HS-27A (cell line): ENCODE results near the gene SAA4.
"Not testable (repeated sequence)": the region's sequence is repeated elsewhere in the genome, so short reads cannot be mapped to it uniquely, and the experiment has no call there.

Experiments
- DNase-seq: peaks from one replicate; pipeline ENCODE4 v3.0.0-alpha.2; 2012; ENCODE audit warnings: low read depth, missing footprints

Gene SAA4

GRCh38 chr11:18189476-18190245, 46.9 kb downstream of the SAA4 start:
- DNase-seq = not testable (repeated sequence)

- no peak for DNase-seq
Observed at GRCh38 chr11:18188796-18189195, 47.8 kb downstream of the SAA4 start.
